Measurements from ENCODE around the gene WDR27. TPM values are rescaled to one million over a fixed set of nuclear protein-coding genes. Genes with fewer than 3 reads are reported as not detected.

Gene WDR27
- polyA plus RNA-seq, 1 donor from 2014 or later: 35.8 TPM

DNA sequence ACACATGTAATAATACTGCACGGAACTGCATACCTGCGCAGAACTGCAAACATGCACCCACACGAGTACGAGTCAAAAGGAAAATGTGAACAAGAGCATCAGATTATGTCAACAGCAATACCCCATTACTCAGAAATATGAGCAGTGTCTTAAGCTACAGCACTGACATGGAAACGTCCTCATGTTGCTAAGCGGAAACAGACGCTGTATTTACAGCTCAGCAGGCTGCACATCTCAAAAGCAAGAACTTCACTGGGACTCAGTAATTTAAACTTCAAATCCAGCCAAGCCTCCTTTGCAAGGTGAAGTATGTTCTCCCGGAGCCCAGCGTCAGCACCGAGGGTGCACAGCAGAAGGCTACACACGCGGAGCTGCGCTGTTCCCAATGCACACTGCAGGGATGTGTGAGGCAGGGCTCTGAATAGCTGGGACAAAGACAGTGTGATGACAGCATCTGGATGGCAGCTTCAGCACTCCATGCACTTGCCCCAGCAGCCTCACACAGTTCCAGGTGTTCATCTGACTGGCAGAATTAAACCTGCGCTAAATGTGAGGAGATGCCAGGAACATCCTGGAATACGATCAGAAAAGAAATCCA, 202.8 kb downstream of the WDR27 start:
- Histone ChIP-seq H3K36me3 (ENCODE audit: insufficient read depth, low read length) (no peaks in the 10 kb centered on the region), H3K4me3 (ENCODE audit: low read length) (no peak overlapping the region), H3K9ac (ENCODE audit: low read length) (peak overlapping the region; percentile 9), H2AFZ (ENCODE audit: low read depth, low read length) (no peak overlapping the region), H3K9me3 (ENCODE audit: low read length) (no peaks in the 10 kb centered on the region), H3K4me2 (ENCODE audit: low read length) (no peak overlapping the region), H3K9me2 (ENCODE audit: insufficient read depth, low read length) (no peaks in the 10 kb centered on the region), H4K20me1 (ENCODE audit: insufficient read depth) (no peaks in the 10 kb centered on the region), H3F3A (ENCODE audit: insufficient read depth, low read length, poor library complexity, severe bottlenecking) (no peaks in the 10 kb centered on the region), H3K79me2 (replicated peaks; ENCODE audit: insufficient read depth, low read length) (no peaks in the 10 kb centered on the region), H3K27me3 (ENCODE audit: insufficient read depth, low read depth, low read length) (no peaks in the 10 kb centered on the region), H3K27ac (ENCODE audit: low read length) (peak overlapping the region; percentile 17)
- no peak for TF ChIP-seq RAD21 (conservative IDR thresholded peaks at IDR 0.05)
- no peak for TF ChIP-seq TAF1 (IDR thresholded peaks at IDR 0.05; ENCODE audit: low read depth)
- TF ChIP-seq EZH2 (IDR thresholded peaks at IDR 0.05; ENCODE audit: borderline replicate concordance, insufficient read depth, low read length, poor library complexity, severe bottlenecking): no peak
- TF ChIP-seq SMC3 (conservative IDR thresholded peaks at IDR 0.05; ENCODE audit: poor library complexity): no peak
- TF ChIP-seq, protein P1, sequence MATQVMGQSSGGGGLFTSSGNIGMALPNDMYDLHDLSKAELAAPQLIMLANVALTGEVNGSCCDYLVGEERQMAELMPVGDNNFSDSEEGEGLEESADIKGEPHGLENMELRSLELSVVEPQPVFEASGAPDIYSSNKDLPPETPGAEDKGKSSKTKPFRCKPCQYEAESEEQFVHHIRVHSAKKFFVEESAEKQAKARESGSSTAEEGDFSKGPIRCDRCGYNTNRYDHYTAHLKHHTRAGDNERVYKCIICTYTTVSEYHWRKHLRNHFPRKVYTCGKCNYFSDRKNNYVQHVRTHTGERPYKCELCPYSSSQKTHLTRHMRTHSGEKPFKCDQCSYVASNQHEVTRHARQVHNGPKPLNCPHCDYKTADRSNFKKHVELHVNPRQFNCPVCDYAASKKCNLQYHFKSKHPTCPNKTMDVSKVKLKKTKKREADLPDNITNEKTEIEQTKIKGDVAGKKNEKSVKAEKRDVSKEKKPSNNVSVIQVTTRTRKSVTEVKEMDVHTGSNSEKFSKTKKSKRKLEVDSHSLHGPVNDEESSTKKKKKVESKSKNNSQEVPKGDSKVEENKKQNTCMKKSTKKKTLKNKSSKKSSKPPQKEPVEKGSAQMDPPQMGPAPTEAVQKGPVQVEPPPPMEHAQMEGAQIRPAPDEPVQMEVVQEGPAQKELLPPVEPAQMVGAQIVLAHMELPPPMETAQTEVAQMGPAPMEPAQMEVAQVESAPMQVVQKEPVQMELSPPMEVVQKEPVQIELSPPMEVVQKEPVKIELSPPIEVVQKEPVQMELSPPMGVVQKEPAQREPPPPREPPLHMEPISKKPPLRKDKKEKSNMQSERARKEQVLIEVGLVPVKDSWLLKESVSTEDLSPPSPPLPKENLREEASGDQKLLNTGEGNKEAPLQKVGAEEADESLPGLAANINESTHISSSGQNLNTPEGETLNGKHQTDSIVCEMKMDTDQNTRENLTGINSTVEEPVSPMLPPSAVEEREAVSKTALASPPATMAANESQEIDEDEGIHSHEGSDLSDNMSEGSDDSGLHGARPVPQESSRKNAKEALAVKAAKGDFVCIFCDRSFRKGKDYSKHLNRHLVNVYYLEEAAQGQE (IDR thresholded peaks at IDR 0.05; ENCODE audit: borderline replicate concordance): no peak
- TF ChIP-seq MXI1 (conservative IDR thresholded peaks at IDR 0.05; ENCODE audit: poor library complexity, severe bottlenecking): no peak
- TF ChIP-seq, protein P2, sequence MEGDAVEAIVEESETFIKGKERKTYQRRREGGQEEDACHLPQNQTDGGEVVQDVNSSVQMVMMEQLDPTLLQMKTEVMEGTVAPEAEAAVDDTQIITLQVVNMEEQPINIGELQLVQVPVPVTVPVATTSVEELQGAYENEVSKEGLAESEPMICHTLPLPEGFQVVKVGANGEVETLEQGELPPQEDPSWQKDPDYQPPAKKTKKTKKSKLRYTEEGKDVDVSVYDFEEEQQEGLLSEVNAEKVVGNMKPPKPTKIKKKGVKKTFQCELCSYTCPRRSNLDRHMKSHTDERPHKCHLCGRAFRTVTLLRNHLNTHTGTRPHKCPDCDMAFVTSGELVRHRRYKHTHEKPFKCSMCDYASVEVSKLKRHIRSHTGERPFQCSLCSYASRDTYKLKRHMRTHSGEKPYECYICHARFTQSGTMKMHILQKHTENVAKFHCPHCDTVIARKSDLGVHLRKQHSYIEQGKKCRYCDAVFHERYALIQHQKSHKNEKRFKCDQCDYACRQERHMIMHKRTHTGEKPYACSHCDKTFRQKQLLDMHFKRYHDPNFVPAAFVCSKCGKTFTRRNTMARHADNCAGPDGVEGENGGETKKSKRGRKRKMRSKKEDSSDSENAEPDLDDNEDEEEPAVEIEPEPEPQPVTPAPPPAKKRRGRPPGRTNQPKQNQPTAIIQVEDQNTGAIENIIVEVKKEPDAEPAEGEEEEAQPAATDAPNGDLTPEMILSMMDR (IDR thresholded peaks at IDR 0.05; ENCODE audit: poor library complexity, severe bottlenecking): no peak
- TF ChIP-seq POLR2AphosphoS5 (IDR thresholded peaks at IDR 0.05): peak; percentile 47
- TF ChIP-seq EP300 (conservative IDR thresholded peaks at IDR 0.05; ENCODE audit: poor library complexity, severe bottlenecking): peak; percentile 25

DNA sequence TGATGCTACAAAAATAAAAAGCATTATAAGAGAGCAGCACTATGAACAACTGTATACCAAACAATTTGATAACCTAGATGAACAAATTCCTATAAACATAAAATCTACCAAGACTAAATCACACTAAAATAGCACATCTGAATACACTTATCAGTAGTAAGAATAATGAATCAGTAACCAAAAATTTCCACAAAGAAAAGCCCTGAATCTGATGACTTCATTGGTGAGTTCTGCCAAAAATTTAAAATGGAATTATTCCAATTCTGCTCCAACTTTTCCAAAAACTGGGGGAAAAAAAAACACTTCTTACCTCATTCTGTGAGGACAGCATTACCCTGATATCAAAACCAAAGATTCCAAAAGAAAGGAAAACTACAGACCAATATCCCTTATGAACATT, 206.2 kb downstream of the WDR27 start:
- no peak overlapping the region for H3K4me2 ChIP-seq (ENCODE audit: low read length)
- H4K20me1 ChIP-seq (ENCODE audit: insufficient read depth): no peaks in the 10 kb centered on the region
- H3K4me3 ChIP-seq (ENCODE audit: low read length): no peak overlapping the region

More for the DNA sequence above, 206.2 kb downstream of the WDR27 start:
- Histone ChIP-seq H2AFZ (ENCODE audit: low read depth, low read length) (no peak overlapping the region), H3F3A (ENCODE audit: insufficient read depth, low read length, poor library complexity, severe bottlenecking) (no peaks in the 10 kb centered on the region), H3K79me2 (replicated peaks; ENCODE audit: insufficient read depth, low read length) (no peaks in the 10 kb centered on the region), H3K9ac (ENCODE audit: low read length) (no peak overlapping the region), H3K9me2 (ENCODE audit: insufficient read depth, low read length) (no peaks in the 10 kb centered on the region), H3K9me3 (ENCODE audit: low read length) (no peaks in the 10 kb centered on the region), H3K27ac (ENCODE audit: low read length) (no peak overlapping the region), H3K36me3 (ENCODE audit: insufficient read depth, low read length) (no peaks in the 10 kb centered on the region), H3K27me3 (ENCODE audit: insufficient read depth, low read depth, low read length) (no peaks in the 10 kb centered on the region)
- TF ChIP-seq TAF1 (IDR thresholded peaks at IDR 0.05; ENCODE audit: low read depth) (no peak), SMC3 (conservative IDR thresholded peaks at IDR 0.05; ENCODE audit: poor library complexity) (no peak), MXI1 (conservative IDR thresholded peaks at IDR 0.05; ENCODE audit: poor library complexity, severe bottlenecking) (no peak), POLR2AphosphoS5 (IDR thresholded peaks at IDR 0.05) (no peak), RAD21 (conservative IDR thresholded peaks at IDR 0.05) (no peak), EZH2 (IDR thresholded peaks at IDR 0.05; ENCODE audit: borderline replicate concordance, insufficient read depth, low read length, poor library complexity, severe bottlenecking) (no peak)
- TF ChIP-seq, protein P2 (IDR thresholded peaks at IDR 0.05; ENCODE audit: poor library complexity, severe bottlenecking): no peak

Measured in neural cell (in vitro differentiated cells).